Omental fat pad (tissue), 4 donors: Measurements from ENCODE around the gene OR52E5. TPM values are rescaled to one million over a fixed set of nuclear protein-coding genes. Genes with fewer than 3 reads are reported as not detected.

Experiments used
- ATAC-seq: fragments of 150-250 bp; one replicate; pipeline ENCODE4 v1.9.1; 2016; ENCODE audit warnings: mild to moderate bottlenecking, moderate library complexity; ENCODE audit not compliant: low FRiP score
- DNase-seq: peaks from one replicate; pipeline ENCODE4 v3.0.0-alpha.2; 2019; ENCODE audit warnings: low spot score
- total RNA-seq, 4 donors: library from RNA; depleted of rRNA; stranded (reverse); fragments of >200 nt; gene quantifications; one replicate each; pipeline ENCODE4 v1.1.0, GENCODE V29; 2016
- TF ChIP-seq, protein P1 (sequence below), 3 donors: fragments of 450-650 bp; IDR thresholded peaks; one replicate each; pipeline ENCODE4 v1.5.1; 2016 to 2017; ENCODE audit warnings: antibody characterized with exemption in 3 of 3, mild to moderate bottlenecking in 3 of 3, moderate library complexity in 2 of 3

Gene OR52E5
- total RNA-seq, 4 donors from 2014 or later: not detected

DNA sequence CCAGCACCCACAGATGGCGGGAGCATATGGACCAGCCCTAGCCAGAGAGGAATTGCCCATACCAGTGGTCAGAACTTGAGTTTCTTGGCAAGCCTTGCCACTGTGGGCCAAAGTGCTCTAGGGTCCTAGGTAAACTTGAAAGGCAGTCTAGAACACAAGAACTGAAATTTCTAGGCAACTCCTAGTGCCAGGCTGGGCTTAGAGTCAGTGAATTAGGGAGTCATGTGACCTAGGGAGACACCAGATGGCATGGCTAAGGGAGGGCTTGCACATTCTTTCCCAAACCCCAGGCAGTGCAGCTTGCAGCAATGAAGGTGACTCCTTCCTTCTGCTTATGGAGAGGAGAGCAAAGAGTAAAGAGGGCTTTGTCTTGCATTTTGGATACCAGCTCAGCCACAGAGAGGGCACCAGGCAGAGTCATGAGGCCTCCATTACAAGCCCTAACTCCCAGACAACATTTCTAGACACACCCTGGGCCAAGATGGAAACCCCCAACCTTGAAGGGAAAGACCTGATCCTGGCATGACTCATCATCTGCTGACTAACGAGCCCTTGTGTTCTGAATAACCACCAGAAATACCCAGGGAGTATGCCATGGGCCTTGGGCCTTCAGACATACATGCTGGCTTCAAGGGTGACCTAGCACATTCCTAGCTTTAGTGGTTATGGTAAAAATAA, 29.9 kb downstream of the OR52E5 start:
- TF ChIP-seq, protein P1, sequence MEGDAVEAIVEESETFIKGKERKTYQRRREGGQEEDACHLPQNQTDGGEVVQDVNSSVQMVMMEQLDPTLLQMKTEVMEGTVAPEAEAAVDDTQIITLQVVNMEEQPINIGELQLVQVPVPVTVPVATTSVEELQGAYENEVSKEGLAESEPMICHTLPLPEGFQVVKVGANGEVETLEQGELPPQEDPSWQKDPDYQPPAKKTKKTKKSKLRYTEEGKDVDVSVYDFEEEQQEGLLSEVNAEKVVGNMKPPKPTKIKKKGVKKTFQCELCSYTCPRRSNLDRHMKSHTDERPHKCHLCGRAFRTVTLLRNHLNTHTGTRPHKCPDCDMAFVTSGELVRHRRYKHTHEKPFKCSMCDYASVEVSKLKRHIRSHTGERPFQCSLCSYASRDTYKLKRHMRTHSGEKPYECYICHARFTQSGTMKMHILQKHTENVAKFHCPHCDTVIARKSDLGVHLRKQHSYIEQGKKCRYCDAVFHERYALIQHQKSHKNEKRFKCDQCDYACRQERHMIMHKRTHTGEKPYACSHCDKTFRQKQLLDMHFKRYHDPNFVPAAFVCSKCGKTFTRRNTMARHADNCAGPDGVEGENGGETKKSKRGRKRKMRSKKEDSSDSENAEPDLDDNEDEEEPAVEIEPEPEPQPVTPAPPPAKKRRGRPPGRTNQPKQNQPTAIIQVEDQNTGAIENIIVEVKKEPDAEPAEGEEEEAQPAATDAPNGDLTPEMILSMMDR (IDR thresholded peaks at IDR 0.05): no peak
- no peak for DNase-seq
- ATAC-seq: no peak

DNA sequence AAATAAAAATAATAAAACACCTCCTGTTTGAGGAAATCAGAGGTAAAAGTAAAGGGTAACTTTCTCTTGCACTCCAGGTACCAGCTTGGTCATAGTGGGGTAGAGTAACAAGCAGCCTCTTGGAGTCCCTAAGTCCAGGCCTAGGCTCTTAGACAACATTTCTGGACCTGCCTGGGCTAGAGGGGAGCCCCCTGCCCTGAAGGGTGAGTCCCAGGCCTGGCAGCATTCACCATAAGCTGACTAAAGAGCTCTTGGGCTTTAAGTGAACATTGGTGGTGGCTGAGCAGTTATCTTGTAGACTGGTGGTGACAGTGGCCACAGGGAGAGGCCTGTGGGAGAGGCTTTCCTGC, 30.4 kb downstream of the OR52E5 start:
- DNase-seq (no peak), ATAC-seq (no peak)
- TF ChIP-seq, protein P1 (IDR thresholded peaks at IDR 0.05): no peak

DNA sequence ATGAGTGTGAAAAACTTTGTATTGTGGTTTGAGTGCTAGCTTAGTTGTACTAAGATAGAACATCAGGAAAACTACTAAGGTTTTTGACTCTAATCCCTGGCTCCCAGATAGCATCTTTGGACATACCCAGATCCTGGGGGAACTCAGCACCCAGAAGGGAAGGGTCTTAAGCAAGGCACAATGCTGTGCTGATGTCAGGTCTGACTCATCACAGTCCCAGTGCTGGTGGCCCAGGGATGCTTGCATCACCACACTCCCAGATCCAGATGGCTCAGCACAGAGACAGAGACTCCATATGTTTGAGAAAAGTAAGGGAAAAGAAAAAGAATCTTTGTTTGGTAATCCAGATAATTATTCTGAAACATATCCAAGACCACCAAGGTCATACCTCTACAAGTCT, 30.8 kb downstream of the OR52E5 start:
- ATAC-seq (no peak), DNase-seq (no peak)
- TF ChIP-seq, protein P1 (IDR thresholded peaks at IDR 0.05): no peak

DNA sequence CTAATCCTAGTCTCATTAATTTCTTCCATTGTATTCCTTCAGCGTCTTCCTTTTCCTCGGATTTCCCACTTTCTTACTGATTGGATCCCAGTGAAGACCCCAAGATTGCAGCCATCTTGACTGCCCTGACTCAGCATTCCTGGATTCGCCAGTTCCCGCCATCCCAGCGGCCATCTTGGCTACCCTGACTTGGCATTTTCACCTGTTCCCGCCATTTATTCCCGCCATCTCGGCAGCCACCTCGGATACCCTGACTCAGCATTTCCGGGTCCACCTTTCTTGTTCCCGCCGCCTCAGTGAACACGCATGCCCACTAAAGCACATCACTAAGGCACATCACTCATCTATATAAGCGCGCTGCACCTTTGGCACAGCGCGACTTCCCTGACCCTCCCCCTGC, 35.3 kb downstream of the OR52E5 start:
- ATAC-seq: no peak
- no peak for DNase-seq
- TF ChIP-seq, protein P1 (IDR thresholded peaks at IDR 0.05): no peak

DNA sequence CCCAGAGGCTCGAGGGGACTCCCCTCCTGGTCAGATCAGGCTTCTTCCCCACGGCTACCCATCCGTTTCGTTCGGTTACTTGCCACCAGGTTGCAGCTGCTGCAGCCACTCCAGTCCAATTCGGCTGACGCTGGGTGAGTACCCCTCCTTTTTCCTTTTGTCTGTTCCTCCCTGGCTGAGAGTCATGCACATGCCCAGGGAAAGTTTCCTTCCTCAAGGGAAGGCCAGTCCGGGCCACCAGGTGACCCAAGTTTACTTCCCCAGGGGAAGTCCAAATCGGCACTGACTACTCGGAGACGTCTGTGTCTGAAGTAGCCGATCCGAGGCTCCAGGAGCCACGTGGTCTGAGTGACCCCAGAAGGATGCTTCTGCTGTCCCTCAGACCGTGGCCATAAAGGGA, 35.8 kb downstream of the OR52E5 start:
- DNase-seq: no peak
- no peak for ATAC-seq
- TF ChIP-seq, protein P1 (IDR thresholded peaks at IDR 0.05): no peak

DNA sequence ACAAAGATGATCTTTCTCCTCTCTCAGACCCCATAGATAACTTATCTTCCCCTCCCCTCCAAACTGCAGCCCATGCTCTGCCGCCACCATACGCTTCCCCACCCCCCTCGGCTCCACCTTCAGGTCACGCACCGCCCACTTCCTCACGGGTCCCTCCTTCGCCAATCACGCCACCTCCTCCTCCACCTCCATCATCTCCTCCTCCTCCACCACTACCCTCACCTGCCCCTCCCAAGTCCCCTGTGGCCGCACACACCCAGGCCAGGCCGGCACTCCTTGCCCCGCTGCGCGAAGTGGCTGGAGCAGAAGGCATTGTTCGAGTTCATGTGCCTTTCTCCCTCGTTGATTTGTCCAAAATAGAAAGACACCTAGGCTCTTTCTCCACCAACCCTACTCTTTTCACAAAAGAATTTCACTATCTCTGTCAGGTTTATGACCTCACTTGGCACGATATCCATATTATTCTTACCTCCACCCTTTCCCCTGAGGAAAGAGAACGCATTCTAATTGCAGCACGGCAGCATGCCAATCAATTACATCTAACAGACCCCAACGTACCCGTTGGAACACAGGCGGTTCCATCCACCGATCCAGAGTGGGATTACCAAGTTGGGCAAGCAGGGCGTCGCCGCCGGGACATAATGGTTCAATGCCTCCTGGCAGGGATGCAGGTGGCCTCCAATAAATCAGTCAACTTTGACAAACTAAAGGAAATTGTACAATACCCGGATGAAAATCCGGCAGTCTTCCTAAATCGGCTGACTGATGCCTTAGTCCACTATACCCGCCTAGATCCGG, 36.8 kb downstream of the OR52E5 start:
- ATAC-seq: no peak
- TF ChIP-seq, protein P1 (IDR thresholded peaks at IDR 0.05): no peak
- DNase-seq: no peak

DNA sequence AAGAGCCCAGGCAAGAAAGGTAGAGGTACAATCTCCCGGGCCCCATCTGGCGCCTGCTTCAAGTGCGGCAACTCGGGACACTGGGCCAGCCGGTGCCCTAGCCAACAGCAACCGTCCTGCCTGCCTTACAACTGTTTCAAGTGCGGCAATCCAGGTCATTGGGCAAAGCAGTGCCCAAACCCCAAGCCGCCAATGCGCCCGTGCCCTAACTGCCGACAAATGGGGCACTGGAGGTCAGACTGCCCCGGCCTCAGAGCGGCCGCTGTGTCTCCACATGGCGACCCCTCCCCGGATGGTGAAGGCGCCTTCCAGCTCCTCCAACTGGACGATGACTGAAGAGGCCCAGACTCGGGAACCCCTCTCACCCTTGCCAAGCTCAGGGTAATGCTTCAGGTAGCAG, 37.6 kb downstream of the OR52E5 start:
- DNase-seq: no peak
- no peak for ATAC-seq
- TF ChIP-seq, protein P1 (IDR thresholded peaks at IDR 0.05): no peak
